ENCODE measurements around the gene ENAH. TPM values are rescaled to one million over a fixed set of nuclear protein-coding genes. Genes with fewer than 3 reads are reported as not detected.

The ENAH gene
- total RNA-seq, 1 donor from 2014 or later = 265 TPM

- H3K27ac Mint-ChIP-seq (ENCODE audit: unreplicated experiment) = peak overlapping the region; percentile 91
- TF ChIP-seq, protein P1, sequence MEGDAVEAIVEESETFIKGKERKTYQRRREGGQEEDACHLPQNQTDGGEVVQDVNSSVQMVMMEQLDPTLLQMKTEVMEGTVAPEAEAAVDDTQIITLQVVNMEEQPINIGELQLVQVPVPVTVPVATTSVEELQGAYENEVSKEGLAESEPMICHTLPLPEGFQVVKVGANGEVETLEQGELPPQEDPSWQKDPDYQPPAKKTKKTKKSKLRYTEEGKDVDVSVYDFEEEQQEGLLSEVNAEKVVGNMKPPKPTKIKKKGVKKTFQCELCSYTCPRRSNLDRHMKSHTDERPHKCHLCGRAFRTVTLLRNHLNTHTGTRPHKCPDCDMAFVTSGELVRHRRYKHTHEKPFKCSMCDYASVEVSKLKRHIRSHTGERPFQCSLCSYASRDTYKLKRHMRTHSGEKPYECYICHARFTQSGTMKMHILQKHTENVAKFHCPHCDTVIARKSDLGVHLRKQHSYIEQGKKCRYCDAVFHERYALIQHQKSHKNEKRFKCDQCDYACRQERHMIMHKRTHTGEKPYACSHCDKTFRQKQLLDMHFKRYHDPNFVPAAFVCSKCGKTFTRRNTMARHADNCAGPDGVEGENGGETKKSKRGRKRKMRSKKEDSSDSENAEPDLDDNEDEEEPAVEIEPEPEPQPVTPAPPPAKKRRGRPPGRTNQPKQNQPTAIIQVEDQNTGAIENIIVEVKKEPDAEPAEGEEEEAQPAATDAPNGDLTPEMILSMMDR (IDR thresholded peaks at IDR 0.05; ENCODE audit: partially characterized antibody, unreplicated experiment) = no peak
- H3K9me3 Mint-ChIP-seq (ENCODE audit: unreplicated experiment) = peaks cover 4% of the 10 kb centered on the region
- H3K4me1 Mint-ChIP-seq (ENCODE audit: low read depth, unreplicated experiment) = peaks cover 30% of the 10 kb centered on the region
- no peak for DNase-seq
- H3K4me3 Mint-ChIP-seq (ENCODE audit: unreplicated experiment) = peak overlapping the region; percentile 58
- H3K27me3 Mint-ChIP-seq (ENCODE audit: unreplicated experiment) = peaks cover 3% of the 10 kb centered on the region
- H3K36me3 Mint-ChIP-seq (ENCODE audit: unreplicated experiment) = no peaks in the 10 kb centered on the region
Observed at GRCh38 chr1:225565847-225566246, 87.1 kb downstream of the ENAH start.

- H3K27ac Mint-ChIP-seq (ENCODE audit: unreplicated experiment) = no peak overlapping the region
- TF ChIP-seq, protein P1 (IDR thresholded peaks at IDR 0.05; ENCODE audit: partially characterized antibody, unreplicated experiment) = no peak
- no peak for DNase-seq
- H3K9me3 Mint-ChIP-seq (ENCODE audit: unreplicated experiment) = peaks cover 7% of the 10 kb centered on the region
- peaks cover 6% of the 10 kb centered on the region for H3K27me3 Mint-ChIP-seq (ENCODE audit: unreplicated experiment)
- peaks cover 11% of the 10 kb centered on the region for H3K4me1 Mint-ChIP-seq (ENCODE audit: low read depth, unreplicated experiment)
- H3K36me3 Mint-ChIP-seq (ENCODE audit: unreplicated experiment) = peaks cover 7% of the 10 kb centered on the region
- no peak overlapping the region for H3K4me3 Mint-ChIP-seq (ENCODE audit: unreplicated experiment)
Observed at GRCh38 chr1:225561675-225562074, 91.2 kb downstream of the ENAH start.

GRCh38 chr1:225559902-225560301 lies 93.0 kb downstream of the ENAH start:
- H3K9me3 Mint-ChIP-seq (ENCODE audit: unreplicated experiment) = peaks cover 4% of the 10 kb centered on the region
- H3K36me3 Mint-ChIP-seq (ENCODE audit: unreplicated experiment) = peaks cover 11% of the 10 kb centered on the region
- H3K27me3 Mint-ChIP-seq (ENCODE audit: unreplicated experiment) = peaks cover 3% of the 10 kb centered on the region
- DNase-seq = no peak
- H3K4me3 Mint-ChIP-seq (ENCODE audit: unreplicated experiment) = no peak overlapping the region
- no peak overlapping the region for H3K27ac Mint-ChIP-seq (ENCODE audit: unreplicated experiment)
- TF ChIP-seq, protein P1 (IDR thresholded peaks at IDR 0.05; ENCODE audit: partially characterized antibody, unreplicated experiment) = no peak
- H3K4me1 Mint-ChIP-seq (ENCODE audit: low read depth, unreplicated experiment) = no peaks in the 10 kb centered on the region

DNA sequence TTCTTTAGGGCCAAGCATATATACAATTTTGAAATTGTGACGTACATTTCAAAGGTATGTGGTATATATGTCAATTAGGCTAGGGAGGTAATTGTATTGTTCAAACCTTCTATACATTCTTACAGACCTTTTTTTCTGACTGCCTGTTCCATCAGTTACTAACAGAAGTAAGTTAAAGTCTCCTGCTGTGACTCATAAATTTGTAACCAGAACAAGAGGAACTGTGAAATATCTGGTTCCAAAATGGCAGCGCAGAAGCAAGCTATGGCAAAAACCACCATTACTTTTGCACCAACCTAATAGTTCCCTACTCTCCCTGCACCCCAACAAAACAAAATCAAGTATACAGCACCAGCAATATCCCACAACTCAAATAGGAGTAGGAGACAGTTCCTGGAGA lies 93.6 kb downstream of the ENAH start:
- H3K4me1 Mint-ChIP-seq (ENCODE audit: low read depth, unreplicated experiment) = no peaks in the 10 kb centered on the region
- no peak overlapping the region for H3K27ac Mint-ChIP-seq (ENCODE audit: unreplicated experiment)
- peaks cover 3% of the 10 kb centered on the region for H3K27me3 Mint-ChIP-seq (ENCODE audit: unreplicated experiment)
- peaks cover 4% of the 10 kb centered on the region for H3K9me3 Mint-ChIP-seq (ENCODE audit: unreplicated experiment)
- H3K4me3 Mint-ChIP-seq (ENCODE audit: unreplicated experiment) = no peak overlapping the region
- TF ChIP-seq, protein P1 (IDR thresholded peaks at IDR 0.05; ENCODE audit: partially characterized antibody, unreplicated experiment) = no peak
- DNase-seq = no peak
- H3K36me3 Mint-ChIP-seq (ENCODE audit: unreplicated experiment) = peaks cover 11% of the 10 kb centered on the region

DNA sequence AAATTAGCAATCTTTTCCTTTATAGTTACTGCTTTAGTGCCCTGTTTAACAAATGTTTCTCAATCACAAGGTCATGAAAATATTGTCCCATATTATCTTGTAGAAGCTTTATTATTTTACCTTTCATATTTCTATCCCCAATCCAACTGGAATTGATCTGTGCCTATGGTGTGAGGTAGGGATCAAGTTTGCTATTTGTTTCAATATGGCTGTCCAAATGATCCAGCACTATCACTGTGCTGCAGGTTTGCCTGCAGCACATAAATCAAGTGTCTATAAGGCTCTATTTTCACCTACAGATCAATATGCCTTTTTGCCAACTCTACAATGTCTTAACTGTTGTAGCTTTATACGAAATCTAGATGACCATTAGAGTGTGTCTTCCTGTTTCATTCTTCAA lies 96.2 kb downstream of the ENAH start:
- H3K27ac Mint-ChIP-seq (ENCODE audit: unreplicated experiment) = no peak overlapping the region
- H3K4me3 Mint-ChIP-seq (ENCODE audit: unreplicated experiment) = no peak overlapping the region
- peaks cover 6% of the 10 kb centered on the region for H3K9me3 Mint-ChIP-seq (ENCODE audit: unreplicated experiment)
- no peaks in the 10 kb centered on the region for H3K4me1 Mint-ChIP-seq (ENCODE audit: low read depth, unreplicated experiment)
- peaks cover 5% of the 10 kb centered on the region for H3K27me3 Mint-ChIP-seq (ENCODE audit: unreplicated experiment)
- no peak for DNase-seq
- TF ChIP-seq, protein P1 (IDR thresholded peaks at IDR 0.05; ENCODE audit: partially characterized antibody, unreplicated experiment) = no peak
- peaks cover 11% of the 10 kb centered on the region for H3K36me3 Mint-ChIP-seq (ENCODE audit: unreplicated experiment)

Measured in glutamatergic neuron (in vitro differentiated cells).